ENCODE data around the gene MYLK.

The MYLK gene

GRCh38 chr3:123819949-123820348, 64.2 kb downstream of the MYLK start:
- Mint-ChIP-seq H3K9me3 (no peaks in the 10 kb centered on the region), H3K27ac (no peak overlapping the region), H3K27me3 (no peaks in the 10 kb centered on the region)

DNA sequence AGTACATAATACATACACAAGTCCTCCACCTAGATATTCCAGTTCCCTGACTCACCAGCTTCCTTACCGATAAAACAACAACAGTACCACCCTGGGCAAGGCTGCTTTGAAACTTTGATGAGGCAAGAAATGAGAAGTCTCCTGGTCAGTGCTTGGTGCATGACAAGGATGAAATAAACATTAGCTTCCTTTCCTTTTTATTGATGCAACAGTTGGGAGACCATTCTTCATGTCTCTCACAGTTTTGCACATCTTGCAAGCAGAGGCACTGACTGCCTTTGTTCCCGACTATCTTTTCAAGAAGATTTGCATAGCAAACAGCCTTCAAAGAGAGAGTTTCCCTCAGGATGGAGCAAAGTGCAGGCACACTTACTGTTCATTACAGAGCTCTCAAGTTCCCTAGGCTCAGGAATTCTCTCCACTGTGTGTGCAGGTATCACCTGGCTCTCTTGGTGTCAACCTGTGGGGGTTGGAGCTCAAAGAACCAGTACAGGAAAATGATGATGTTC, 65.2 kb downstream of the MYLK start:
- Mint-ChIP-seq H3K36me3 (ENCODE audit: low read depth) (no peaks in the 10 kb centered on the region), H3K9me3 (no peaks in the 10 kb centered on the region), H3K4me1 (ENCODE audit: low read depth) (no peaks in the 10 kb centered on the region), H3K27me3 (no peaks in the 10 kb centered on the region), H3K4me3 (no peak overlapping the region), H3K27ac (no peak overlapping the region)

More at GRCh38 chr3:123819949-123820348, 64.2 kb downstream of the MYLK start:
- Mint-ChIP-seq H3K4me1 (ENCODE audit: low read depth) (no peaks in the 10 kb centered on the region), H3K4me3 (no peak overlapping the region), H3K36me3 (ENCODE audit: low read depth) (no peaks in the 10 kb centered on the region)

GRCh38 chr3:123818324-123818920, 65.7 kb downstream of the MYLK start:
- Mint-ChIP-seq H3K9me3 (no peaks in the 10 kb centered on the region), H3K4me3 (no peak overlapping the region), H3K36me3 (ENCODE audit: low read depth) (no peaks in the 10 kb centered on the region), H3K27me3 (no peaks in the 10 kb centered on the region), H3K27ac (no peak overlapping the region), H3K4me1 (ENCODE audit: low read depth) (no peaks in the 10 kb centered on the region)

DNA sequence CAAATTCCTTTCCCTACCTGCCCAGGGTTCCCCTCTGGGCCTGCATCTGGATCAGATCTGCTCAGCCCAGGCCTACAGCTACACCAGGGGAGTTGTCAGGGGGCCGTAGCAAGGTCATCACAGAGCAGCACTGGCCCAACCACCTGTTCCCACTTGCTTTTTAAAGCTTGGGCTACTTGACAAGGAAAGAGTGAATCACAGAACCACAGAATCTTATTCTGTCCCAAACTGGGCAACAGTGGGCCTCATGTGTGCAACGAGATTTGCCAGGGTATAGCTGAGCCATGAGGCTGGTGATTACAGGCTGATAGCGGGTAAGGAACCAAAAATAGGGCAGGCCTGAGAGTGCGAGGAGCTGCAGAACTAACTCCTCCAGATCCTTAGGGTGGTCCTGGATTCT, 66.7 kb downstream of the MYLK start:
- H3K27ac Mint-ChIP-seq = no peak overlapping the region
- H3K36me3 Mint-ChIP-seq (ENCODE audit: low read depth) = no peaks in the 10 kb centered on the region
- no peaks in the 10 kb centered on the region for H3K4me1 Mint-ChIP-seq (ENCODE audit: low read depth)
- no peak overlapping the region for H3K4me3 Mint-ChIP-seq
- H3K27me3 Mint-ChIP-seq = no peaks in the 10 kb centered on the region
- no peaks in the 10 kb centered on the region for H3K9me3 Mint-ChIP-seq

- no peaks in the 10 kb centered on the region for H3K9me3 Mint-ChIP-seq
- H3K4me1 Mint-ChIP-seq (ENCODE audit: low read depth) = no peaks in the 10 kb centered on the region
- H3K36me3 Mint-ChIP-seq (ENCODE audit: low read depth) = no peaks in the 10 kb centered on the region
- no peak overlapping the region for H3K27ac Mint-ChIP-seq
- H3K27me3 Mint-ChIP-seq = no peaks in the 10 kb centered on the region
- no peak overlapping the region for H3K4me3 Mint-ChIP-seq
These were observed 67.4 kb downstream of the MYLK start for GRCh38 chr3:123816673-123817207.

- Mint-ChIP-seq H3K4me3 (no peak overlapping the region), H3K27me3 (no peaks in the 10 kb centered on the region), H3K9me3 (no peaks in the 10 kb centered on the region), H3K4me1 (ENCODE audit: low read depth) (no peaks in the 10 kb centered on the region), H3K27ac (no peak overlapping the region), H3K36me3 (ENCODE audit: low read depth) (no peaks in the 10 kb centered on the region)
These were observed 68.2 kb downstream of the MYLK start for GRCh38 chr3:123815981-123816380.

DNA sequence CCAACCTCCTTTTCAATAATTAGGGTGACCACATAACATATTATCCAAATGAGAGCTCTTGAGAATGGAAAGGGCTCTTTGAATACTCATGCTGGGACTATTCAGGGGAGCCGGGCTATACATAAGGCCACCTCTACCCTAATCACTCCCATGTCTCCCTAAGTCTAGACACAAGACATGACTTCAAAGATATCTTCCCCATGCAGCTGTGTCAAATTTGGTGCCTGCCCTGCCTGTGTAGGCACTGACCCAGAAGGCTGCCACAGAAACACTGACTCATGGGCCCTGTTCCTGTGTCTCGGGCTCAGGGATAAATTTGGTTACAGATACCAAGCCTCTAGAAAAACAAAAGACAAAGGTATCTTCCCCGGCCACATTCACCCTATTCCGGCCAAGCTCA, 70.3 kb downstream of the MYLK start:
- no peak overlapping the region for H3K4me3 Mint-ChIP-seq
- no peaks in the 10 kb centered on the region for H3K4me1 Mint-ChIP-seq (ENCODE audit: low read depth)
- no peak overlapping the region for H3K27ac Mint-ChIP-seq
- no peaks in the 10 kb centered on the region for H3K36me3 Mint-ChIP-seq (ENCODE audit: low read depth)
- H3K9me3 Mint-ChIP-seq = no peaks in the 10 kb centered on the region
- no peaks in the 10 kb centered on the region for H3K27me3 Mint-ChIP-seq

GRCh38 chr3:123809597-123809996, 74.5 kb downstream of the MYLK start:
- Mint-ChIP-seq H3K4me1 (ENCODE audit: low read depth) (no peaks in the 10 kb centered on the region), H3K4me3 (no peak overlapping the region), H3K27ac (no peak overlapping the region), H3K27me3 (no peaks in the 10 kb centered on the region), H3K9me3 (no peaks in the 10 kb centered on the region), H3K36me3 (ENCODE audit: low read depth) (no peaks in the 10 kb centered on the region)

DNA sequence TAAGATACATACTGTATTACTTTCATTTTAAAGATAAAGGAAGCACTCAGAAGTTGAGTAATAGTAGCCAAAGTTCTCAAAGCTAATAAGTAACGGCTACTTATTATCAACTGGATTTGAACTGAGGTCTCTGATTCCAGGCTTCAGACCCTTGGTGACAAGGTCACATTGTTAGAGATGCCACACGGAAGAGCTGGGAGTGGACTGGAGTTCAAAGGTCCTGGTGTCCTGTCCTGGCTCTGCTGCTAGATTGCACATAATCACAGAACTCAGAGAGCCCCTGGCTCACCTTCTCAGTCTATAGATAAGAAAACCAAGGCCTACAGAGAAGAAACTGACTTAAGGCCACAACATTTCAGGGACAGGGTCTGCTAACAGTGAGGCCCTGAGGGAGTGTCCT, 75.3 kb downstream of the MYLK start:
- no peak overlapping the region for H3K4me3 Mint-ChIP-seq
- H3K27ac Mint-ChIP-seq = no peak overlapping the region
- H3K4me1 Mint-ChIP-seq (ENCODE audit: low read depth) = no peaks in the 10 kb centered on the region

GRCh38 chr3:123807820-123808219, 76.3 kb downstream of the MYLK start:
- H3K9me3 Mint-ChIP-seq = no peaks in the 10 kb centered on the region
- no peaks in the 10 kb centered on the region for H3K4me1 Mint-ChIP-seq (ENCODE audit: low read depth)
- no peaks in the 10 kb centered on the region for H3K27me3 Mint-ChIP-seq
- H3K4me3 Mint-ChIP-seq = no peak overlapping the region
- no peaks in the 10 kb centered on the region for H3K36me3 Mint-ChIP-seq (ENCODE audit: low read depth)
- H3K27ac Mint-ChIP-seq = no peak overlapping the region

More for the DNA sequence above, 75.3 kb downstream of the MYLK start:
- Mint-ChIP-seq H3K9me3 (no peaks in the 10 kb centered on the region), H3K36me3 (ENCODE audit: low read depth) (no peaks in the 10 kb centered on the region), H3K27me3 (no peaks in the 10 kb centered on the region)

GRCh38 chr3:123805504-123805903, 78.6 kb downstream of the MYLK start:
- Mint-ChIP-seq H3K4me3 (no peak overlapping the region), H3K27me3 (no peaks in the 10 kb centered on the region), H3K27ac (no peak overlapping the region), H3K9me3 (no peaks in the 10 kb centered on the region), H3K4me1 (ENCODE audit: low read depth) (no peaks in the 10 kb centered on the region), H3K36me3 (ENCODE audit: low read depth) (no peaks in the 10 kb centered on the region)

DNA sequence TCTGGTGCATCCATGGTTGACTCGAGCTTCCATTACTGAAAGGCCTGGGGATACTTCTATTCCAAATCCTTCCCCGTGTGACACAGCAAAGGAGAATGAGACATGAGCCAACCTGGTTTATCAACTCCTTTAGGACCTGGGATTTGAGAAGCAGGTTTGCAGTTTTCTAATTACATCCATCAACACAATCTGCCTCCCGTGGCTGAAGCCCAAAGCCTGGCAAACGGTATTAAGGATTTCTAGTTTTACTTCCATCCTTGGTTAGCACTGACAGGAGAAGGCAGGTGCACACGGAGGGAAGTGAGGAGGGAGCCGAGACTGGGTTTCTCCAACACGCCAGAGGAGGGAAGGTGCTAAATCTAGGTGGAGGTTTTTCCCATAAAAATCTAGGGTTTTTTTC, 79.0 kb downstream of the MYLK start:
- Mint-ChIP-seq H3K4me3 (no peak overlapping the region), H3K36me3 (ENCODE audit: low read depth) (no peaks in the 10 kb centered on the region), H3K9me3 (no peaks in the 10 kb centered on the region), H3K27ac (no peak overlapping the region), H3K4me1 (ENCODE audit: low read depth) (no peaks in the 10 kb centered on the region), H3K27me3 (no peaks in the 10 kb centered on the region)

GRCh38 chr3:123804676-123805075, 79.5 kb downstream of the MYLK start:
- H3K4me1 Mint-ChIP-seq (ENCODE audit: low read depth) = no peaks in the 10 kb centered on the region
- H3K36me3 Mint-ChIP-seq (ENCODE audit: low read depth) = no peaks in the 10 kb centered on the region
- H3K4me3 Mint-ChIP-seq = no peak overlapping the region
- no peaks in the 10 kb centered on the region for H3K27me3 Mint-ChIP-seq
- no peak overlapping the region for H3K27ac Mint-ChIP-seq
- H3K9me3 Mint-ChIP-seq = no peaks in the 10 kb centered on the region

- no peak overlapping the region for H3K27ac Mint-ChIP-seq
- no peaks in the 10 kb centered on the region for H3K36me3 Mint-ChIP-seq (ENCODE audit: low read depth)
- no peaks in the 10 kb centered on the region for H3K27me3 Mint-ChIP-seq
- H3K4me1 Mint-ChIP-seq (ENCODE audit: low read depth) = no peaks in the 10 kb centered on the region
- H3K9me3 Mint-ChIP-seq = no peaks in the 10 kb centered on the region
- H3K4me3 Mint-ChIP-seq = no peak overlapping the region
These were observed 80.6 kb downstream of the MYLK start for GRCh38 chr3:123803521-123803920.

GRCh38 chr3:123802007-123802625, 82.0 kb downstream of the MYLK start:
- Mint-ChIP-seq H3K4me1 (ENCODE audit: low read depth) (no peaks in the 10 kb centered on the region), H3K9me3 (no peaks in the 10 kb centered on the region), H3K4me3 (no peak overlapping the region), H3K27me3 (no peaks in the 10 kb centered on the region), H3K36me3 (ENCODE audit: low read depth) (no peaks in the 10 kb centered on the region), H3K27ac (no peak overlapping the region)

GRCh38 chr3:123801474-123801873, 82.7 kb downstream of the MYLK start:
- Mint-ChIP-seq H3K4me3 (no peak overlapping the region), H3K27ac (no peak overlapping the region), H3K9me3 (no peaks in the 10 kb centered on the region), H3K4me1 (ENCODE audit: low read depth) (no peaks in the 10 kb centered on the region), H3K36me3 (ENCODE audit: low read depth) (no peaks in the 10 kb centered on the region), H3K27me3 (no peaks in the 10 kb centered on the region)

Data from stimulated activated naive CD8-positive, alpha-beta T cell treated with anti-CD3 and anti-CD28 coated beads, Interleukin-15, Interleukin-2, amounts not matched to agents 100 ng/mL and 50 ng/mL, for 24 hours (primary cell).